Stimulated activated CD4-positive, alpha-beta T cell treated with anti-CD3 and anti-CD28 coated beads, Interleukin-1b, Interleukin-23, amount 100 ng/mL, for 1 hour (primary cell): ENCODE results near the gene REEP3.

Source experiments
- DNase-seq, 2 donors: peaks; one replicate each; pipeline ENCODE4 v3.0.0-alpha.2; 2020; ENCODE audit warnings: low read depth in 2 of 2

The REEP3 gene

DNA sequence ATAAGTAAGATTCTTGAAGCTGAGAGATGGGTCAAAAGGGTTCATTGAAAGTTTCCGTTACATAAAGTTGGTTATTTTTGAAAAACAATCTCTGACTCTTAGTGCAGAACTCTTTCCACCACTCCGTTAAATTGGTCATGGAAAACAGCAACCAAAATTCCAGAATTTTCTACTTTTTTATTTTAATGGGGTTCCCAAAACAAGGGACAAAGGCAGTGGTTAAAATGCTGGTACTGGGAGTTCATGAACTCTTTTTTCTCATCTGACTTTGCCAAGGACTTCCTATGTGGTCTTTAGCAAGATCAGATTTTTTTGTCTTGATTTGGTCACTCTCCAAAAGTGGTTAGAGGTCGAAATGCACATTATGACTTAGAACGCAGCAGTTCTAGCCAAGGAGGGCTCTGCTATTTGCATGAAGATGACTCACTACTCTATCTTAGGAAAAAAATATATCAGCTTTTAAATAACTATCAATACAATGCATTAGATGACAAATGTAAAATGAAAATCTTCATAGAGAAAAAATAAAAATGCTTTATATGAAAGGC, 145.7 kb downstream of the REEP3 start:
- DNase-seq = no peak

DNA sequence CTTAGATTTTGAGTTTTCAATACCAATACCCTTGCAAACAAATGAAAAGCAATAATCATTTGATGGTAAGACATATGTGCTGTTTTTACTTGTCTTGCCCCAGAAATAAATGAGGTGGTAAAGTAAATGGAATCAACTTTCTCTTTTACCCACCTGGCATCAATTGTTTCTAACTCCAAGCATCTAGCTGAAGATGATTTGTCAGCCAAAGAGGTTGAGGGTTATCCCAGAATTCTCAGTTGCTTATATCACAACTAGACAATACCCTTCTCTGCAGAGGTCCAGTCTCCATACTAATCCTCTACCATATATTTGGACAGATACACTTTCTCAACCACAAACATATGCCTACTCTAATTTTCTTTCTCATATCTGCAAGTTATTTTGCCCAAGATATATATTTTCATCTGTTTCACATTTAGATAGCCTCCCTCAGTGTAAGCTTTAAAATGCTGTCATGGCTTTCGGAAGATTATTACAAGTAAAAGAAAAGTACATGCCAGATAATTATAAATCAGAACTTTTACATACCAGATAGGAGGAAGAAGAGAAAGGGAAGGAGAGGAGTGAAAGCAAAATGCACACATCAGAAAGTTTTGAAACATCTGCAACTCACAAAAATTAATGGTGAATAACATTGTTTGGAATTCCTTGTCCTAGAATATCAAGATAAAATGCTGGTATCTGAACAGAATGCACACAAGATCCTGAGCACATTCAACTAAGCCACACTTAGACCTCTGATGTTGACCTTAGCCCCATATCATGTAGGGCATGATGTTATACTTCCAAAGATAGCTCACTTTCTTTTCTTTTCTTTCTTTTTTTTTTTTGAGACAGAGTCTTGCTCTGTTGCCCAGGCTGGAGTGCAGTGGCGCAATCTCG, 146.6 kb downstream of the REEP3 start:
- DNase-seq = no peak

DNA sequence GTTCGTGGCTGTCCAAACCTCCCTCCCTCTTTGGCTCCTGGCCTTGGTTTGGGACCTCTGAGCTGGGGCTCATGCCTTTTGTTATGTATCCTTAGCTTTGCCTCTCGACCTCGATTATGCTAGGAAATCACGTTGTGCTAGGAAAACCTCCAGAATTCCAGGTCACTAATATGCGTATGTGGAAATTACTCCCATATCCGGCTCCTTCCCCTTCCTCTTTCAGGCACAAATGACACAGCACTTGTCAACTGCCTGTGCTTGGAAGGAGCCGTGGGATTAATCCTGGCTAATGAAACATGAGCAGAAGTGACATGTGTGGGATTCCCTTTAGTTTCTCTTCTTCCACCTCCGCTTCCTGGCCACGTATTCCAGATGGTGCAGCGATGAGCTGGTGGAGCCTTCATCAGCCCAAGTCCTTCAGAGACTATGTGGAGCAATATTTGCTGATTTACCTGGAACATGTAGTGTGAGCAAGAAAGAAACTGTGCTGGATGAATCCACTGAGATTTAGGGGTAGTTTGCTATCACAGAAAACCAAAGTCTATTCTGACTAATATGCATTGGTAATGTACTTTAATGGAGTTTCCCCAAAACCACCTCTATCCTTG, 149.2 kb downstream of the REEP3 start:
- DNase-seq = no peak

DNA sequence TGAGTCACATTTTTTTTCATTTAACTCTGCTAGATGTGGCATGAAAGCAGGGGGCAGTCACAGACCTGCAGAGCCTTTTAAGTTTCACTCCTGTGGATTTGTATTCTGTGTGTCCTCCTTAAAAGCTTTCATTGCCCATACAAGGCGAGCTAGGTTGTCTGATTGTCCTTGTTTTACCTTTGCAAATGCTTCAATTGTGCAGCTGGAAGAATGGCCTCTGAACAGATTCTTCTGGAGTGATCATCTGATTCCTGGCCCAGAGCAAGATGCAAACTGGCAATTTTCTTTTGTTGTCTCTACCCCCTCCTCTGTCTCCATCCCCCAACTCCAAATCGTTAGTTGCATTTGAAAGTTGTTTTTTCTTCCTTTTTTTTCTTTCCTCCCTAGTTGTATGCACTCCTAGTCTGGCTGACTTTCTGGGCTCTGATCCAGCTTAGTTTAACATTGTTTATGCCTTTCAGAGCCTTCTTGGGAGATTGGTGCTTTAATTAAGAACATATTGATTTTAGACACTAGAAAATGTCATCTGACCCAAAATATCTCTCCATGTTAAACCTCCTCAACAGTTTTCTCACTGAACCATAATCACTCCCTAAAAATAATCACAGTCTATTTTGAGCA, 150.2 kb downstream of the REEP3 start:
- no peak for DNase-seq

DNA sequence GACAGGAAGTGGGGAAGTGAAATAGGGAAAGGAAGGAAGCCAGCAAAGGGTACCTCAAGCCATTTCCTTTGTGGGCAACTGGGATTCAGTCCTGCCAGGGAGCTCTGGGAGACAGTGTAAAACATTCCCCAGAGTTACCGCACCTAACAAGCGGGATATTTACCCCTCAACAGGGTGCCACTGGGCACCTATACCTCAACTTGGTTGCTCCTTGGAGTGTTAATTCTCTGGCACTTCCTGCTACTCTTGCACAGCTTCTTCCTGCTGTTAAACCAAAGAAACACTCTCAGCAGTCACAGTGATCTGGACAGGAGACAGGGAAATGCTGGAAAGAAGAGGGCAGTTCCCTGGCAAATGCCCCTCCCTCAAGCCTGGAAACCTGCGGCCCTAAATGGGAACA, 151.3 kb downstream of the REEP3 start:
- DNase-seq = no peak

DNA sequence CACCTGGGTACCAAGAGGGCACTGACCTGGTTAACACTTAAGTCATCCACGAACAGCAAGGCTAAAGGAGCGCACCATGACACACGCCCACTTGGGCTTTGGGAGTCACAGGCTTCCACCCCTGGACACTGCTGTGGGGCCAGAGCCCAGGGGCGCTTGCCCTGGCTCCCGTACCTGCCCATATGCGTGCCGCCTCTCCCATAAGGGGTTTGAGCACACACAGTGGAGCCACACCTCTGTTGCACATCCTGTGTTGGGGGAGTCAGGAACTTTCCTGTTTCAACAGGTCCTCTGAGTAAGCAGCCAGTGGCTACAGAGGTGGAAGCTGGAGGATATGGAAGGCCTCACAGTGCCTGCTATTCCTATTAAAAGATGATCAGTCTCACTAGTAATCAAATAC, 152.0 kb downstream of the REEP3 start:
- DNase-seq = no peak

DNA sequence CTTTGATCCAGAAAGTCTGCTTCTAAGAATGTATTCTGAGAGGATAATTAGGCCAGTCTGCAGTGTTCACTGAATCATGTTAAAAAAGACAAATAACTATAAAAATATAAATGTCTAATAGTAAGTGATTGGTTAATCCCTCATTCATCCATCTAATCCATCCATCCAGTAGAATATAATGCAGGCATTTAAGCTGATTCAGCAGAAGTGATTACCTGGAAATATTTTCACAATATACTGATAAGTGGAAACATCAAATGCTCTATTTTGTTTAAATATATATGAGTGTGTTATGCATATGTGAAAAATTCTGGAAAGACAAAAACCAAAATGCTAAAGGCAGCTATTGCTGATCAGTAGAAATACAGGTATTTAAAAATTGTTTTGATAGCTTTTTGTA, 152.6 kb downstream of the REEP3 start:
- no peak for DNase-seq
